ENCODE measurements around the gene FHIT.
"Not testable (repeated sequence)": the region's sequence is repeated elsewhere in the genome, so short reads cannot be mapped to it uniquely, and the experiment has no call there.

FHIT gene

DNA sequence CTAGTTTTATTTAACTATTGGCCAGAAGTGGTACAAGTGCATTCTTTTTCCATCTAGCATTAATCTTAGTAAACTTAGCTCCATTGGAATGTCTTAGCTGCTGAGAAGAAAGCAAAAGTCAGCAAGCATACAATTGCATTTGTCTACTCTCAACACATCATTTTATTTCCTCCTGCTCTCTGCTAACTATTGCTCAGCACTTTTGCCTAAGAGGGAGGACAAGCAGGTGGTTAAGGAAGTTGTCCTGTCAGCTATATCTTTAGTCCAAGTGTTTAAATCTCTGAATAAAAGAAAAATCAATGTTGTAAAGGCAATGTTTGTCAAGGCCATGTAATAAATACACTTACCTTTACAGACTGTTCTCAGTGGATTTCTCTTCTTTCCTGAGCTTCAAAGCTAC lies 51.0 kb downstream of the FHIT start:
- Histone ChIP-seq H3K27me3 (ENCODE audit: insufficient read depth, low read length) (no peaks in the 10 kb centered on the region), H3K4me1 (ENCODE audit: control insufficient read depth, insufficient read depth, low read length, unreplicated experiment) (no peaks in the 10 kb centered on the region), H2AFZ (ENCODE audit: low read length, unreplicated experiment) (no peak overlapping the region), H3K27ac (ENCODE audit: low read depth, low read length) (no peak overlapping the region), H3K4me3 (ENCODE audit: low read depth, low read length) (no peak overlapping the region), H3K36me3 (ENCODE audit: insufficient read depth, low read length) (no peaks in the 10 kb centered on the region), H3K79me2 (ENCODE audit: control insufficient read depth, insufficient read depth, low read length, unreplicated experiment) (no peaks in the 10 kb centered on the region)

DNA sequence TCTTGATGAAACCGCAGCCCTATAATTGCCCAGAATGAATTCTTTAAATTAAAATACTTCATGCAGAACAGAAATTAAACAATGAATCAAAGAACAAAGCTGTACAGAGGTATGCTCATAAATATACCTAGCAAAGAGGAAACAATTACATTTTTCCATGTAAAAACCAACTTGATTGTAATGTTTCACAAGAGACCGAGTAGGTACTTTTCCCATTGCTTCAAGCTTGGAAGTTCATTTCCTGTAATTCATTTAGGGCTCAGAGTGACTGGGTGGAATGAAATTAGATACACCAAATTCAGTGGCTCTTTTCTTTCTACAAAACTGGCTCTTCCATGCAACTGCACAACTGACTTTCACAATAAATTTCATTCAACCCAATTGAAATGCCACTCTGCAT lies 51.4 kb downstream of the FHIT start:
- H3K36me3 ChIP-seq (ENCODE audit: insufficient read depth, low read length): no peaks in the 10 kb centered on the region
- no peak overlapping the region for H3K4me3 ChIP-seq (ENCODE audit: low read depth, low read length)
- H3K27me3 ChIP-seq (ENCODE audit: insufficient read depth, low read length): no peaks in the 10 kb centered on the region
- no peaks in the 10 kb centered on the region for H3K79me2 ChIP-seq (ENCODE audit: control insufficient read depth, insufficient read depth, low read length, unreplicated experiment)
- H2AFZ ChIP-seq (ENCODE audit: low read length, unreplicated experiment): no peak overlapping the region
- no peaks in the 10 kb centered on the region for H3K4me1 ChIP-seq (ENCODE audit: control insufficient read depth, insufficient read depth, low read length, unreplicated experiment)
- no peak overlapping the region for H3K27ac ChIP-seq (ENCODE audit: low read depth, low read length)

DNA sequence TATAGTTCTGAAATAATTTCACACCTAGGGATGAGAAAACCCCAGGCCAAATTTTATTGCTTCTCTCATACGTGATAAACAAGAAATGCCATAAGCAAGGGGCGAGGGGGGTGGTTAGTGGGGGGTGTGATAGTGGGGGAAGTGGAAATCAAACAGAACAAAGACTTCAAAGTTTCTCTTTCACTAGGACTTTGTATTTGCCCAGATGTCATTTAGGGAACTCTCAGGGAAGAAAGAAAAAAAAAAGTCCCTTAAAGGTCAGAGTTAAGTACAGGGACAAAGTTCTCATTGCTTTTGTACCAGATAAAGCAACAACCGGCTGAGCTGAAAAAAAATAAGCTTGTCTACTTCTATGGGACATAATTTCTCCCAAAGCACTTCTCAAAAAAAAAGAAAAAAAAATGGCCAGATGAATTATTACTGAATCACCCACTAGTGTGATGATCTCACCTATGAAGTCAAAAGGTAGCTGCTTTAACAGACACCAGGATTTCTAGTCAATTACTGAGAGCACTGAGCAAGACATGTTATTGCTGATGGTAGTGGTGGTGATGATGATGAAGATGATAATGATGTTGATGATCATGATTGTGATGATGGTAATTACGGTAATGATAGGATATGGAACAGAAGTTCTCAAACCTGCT lies 56.2 kb downstream of the FHIT start:
- Histone ChIP-seq H3K27me3 (ENCODE audit: insufficient read depth, low read length) (no peaks in the 10 kb centered on the region), H3K27ac (ENCODE audit: low read depth, low read length) (no peak overlapping the region), H3K36me3 (ENCODE audit: insufficient read depth, low read length) (no peaks in the 10 kb centered on the region), H3K4me1 (ENCODE audit: control insufficient read depth, insufficient read depth, low read length, unreplicated experiment) (no peaks in the 10 kb centered on the region), H3K79me2 (ENCODE audit: control insufficient read depth, insufficient read depth, low read length, unreplicated experiment) (no peaks in the 10 kb centered on the region), H2AFZ (ENCODE audit: low read length, unreplicated experiment) (no peak overlapping the region), H3K4me3 (ENCODE audit: low read depth, low read length) (no peak overlapping the region)

DNA sequence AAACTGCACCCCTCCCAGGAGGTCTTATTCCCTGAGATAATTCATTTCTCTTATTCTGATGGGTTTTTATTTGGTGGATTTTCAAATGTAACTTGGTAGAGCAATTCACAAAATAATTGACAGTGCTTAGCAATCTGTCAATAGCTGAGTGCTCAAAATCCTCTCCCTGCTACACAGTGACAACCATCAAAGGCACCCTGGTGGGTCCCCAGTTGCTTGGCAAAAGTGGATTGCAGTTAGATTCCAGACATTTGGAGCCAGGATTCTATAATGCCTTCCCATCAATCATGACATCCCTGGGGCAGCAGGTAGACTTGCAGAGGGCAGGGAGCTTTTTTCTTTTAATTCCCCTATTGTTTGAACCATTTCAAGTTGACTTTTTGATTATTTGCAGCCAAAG lies 59.0 kb downstream of the FHIT start:
- no peaks in the 10 kb centered on the region for H3K36me3 ChIP-seq (ENCODE audit: insufficient read depth, low read length)
- no peak overlapping the region for H3K4me3 ChIP-seq (ENCODE audit: low read depth, low read length)
- no peaks in the 10 kb centered on the region for H3K27me3 ChIP-seq (ENCODE audit: insufficient read depth, low read length)
- H3K79me2 ChIP-seq (ENCODE audit: control insufficient read depth, insufficient read depth, low read length, unreplicated experiment): no peaks in the 10 kb centered on the region
- no peak overlapping the region for H3K27ac ChIP-seq (ENCODE audit: low read depth, low read length)
- no peak overlapping the region for H2AFZ ChIP-seq (ENCODE audit: low read length, unreplicated experiment)
- H3K4me1 ChIP-seq (ENCODE audit: control insufficient read depth, insufficient read depth, low read length, unreplicated experiment): no peaks in the 10 kb centered on the region

DNA sequence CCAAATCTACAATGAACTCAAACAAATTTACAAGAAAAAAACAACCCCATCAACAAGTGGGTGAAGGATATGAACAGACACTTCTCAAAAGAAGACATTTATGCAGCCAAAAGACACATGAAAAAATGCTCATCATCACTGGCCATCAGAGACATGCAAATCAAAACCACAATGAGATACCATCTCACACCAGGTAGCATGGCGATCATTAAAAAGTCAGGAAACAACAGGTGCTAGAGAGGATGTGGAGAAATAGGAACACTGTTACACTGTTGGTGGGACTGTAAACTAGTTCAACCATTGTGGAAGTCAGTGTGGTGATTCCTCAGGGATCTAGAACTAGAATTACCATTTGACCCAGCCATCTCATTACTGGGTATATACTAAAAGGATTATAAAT lies 61.0 kb downstream of the FHIT start:
- not testable (repeated sequence) for H3K36me3 ChIP-seq (ENCODE audit: insufficient read depth, low read length); H3K79me2 ChIP-seq (ENCODE audit: control insufficient read depth, insufficient read depth, low read length, unreplicated experiment); H3K27ac ChIP-seq (ENCODE audit: low read depth, low read length)

DNA sequence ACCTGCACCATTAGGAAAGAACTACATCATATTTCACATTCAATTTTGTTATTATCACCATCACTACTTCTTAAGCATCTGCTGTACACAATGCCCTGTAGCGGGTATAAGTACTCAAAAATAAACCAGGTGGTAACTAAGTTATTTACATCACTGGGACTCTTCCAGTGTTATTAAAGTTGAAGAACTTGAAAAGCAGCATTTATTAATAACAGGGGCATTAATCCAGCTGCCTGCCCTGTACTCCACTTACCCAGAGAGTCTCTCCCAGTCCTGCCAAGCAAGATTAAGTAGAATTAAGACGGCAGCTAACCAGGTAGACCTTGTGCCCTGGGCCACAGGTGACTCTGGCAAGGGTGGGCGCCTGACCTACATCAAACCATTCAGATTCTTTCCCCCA lies 65.2 kb downstream of the FHIT start:
- no peaks in the 10 kb centered on the region for H3K27me3 ChIP-seq (ENCODE audit: insufficient read depth, low read length)
- H3K4me1 ChIP-seq (ENCODE audit: control insufficient read depth, insufficient read depth, low read length, unreplicated experiment): peaks cover 6% of the 10 kb centered on the region
- H3K27ac ChIP-seq (ENCODE audit: low read depth, low read length): no peak overlapping the region
- H3K36me3 ChIP-seq (ENCODE audit: insufficient read depth, low read length): no peaks in the 10 kb centered on the region
- H2AFZ ChIP-seq (ENCODE audit: low read length, unreplicated experiment): no peak overlapping the region
- no peaks in the 10 kb centered on the region for H3K79me2 ChIP-seq (ENCODE audit: control insufficient read depth, insufficient read depth, low read length, unreplicated experiment)
- no peak overlapping the region for H3K4me3 ChIP-seq (ENCODE audit: low read depth, low read length)

More for the DNA sequence above, 61.0 kb downstream of the FHIT start:
- not testable (repeated sequence) for H3K27me3 ChIP-seq (ENCODE audit: insufficient read depth, low read length); H3K4me3 ChIP-seq (ENCODE audit: low read depth, low read length); H2AFZ ChIP-seq (ENCODE audit: low read length, unreplicated experiment); H3K4me1 ChIP-seq (ENCODE audit: control insufficient read depth, insufficient read depth, low read length, unreplicated experiment)

DNA sequence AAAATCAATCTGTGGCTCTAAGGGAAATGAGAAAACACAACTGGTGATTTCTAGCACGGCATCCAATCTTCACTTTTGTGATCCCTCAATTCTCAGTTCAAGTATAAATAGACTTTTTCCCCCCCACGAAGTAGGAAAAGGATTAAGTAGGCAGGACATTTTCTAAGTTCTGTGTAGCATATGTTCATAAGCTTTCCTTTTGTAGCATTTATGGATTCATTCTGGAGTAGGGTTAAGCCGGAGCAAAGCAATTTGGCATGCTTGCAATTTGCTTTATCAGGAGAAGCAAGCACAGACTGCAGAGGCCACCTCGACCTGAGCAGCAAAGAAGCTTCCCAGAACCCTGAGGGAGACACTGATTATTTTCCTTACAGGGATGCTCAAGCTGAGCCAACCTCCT lies 66.3 kb downstream of the FHIT start:
- Histone ChIP-seq H3K36me3 (ENCODE audit: insufficient read depth, low read length) (no peaks in the 10 kb centered on the region), H3K4me1 (ENCODE audit: control insufficient read depth, insufficient read depth, low read length, unreplicated experiment) (peaks cover 6% of the 10 kb centered on the region), H3K79me2 (ENCODE audit: control insufficient read depth, insufficient read depth, low read length, unreplicated experiment) (no peaks in the 10 kb centered on the region), H3K27ac (ENCODE audit: low read depth, low read length) (no peak overlapping the region), H3K27me3 (ENCODE audit: insufficient read depth, low read length) (no peaks in the 10 kb centered on the region), H3K4me3 (ENCODE audit: low read depth, low read length) (no peak overlapping the region), H2AFZ (ENCODE audit: low read length, unreplicated experiment) (no peak overlapping the region)

DNA sequence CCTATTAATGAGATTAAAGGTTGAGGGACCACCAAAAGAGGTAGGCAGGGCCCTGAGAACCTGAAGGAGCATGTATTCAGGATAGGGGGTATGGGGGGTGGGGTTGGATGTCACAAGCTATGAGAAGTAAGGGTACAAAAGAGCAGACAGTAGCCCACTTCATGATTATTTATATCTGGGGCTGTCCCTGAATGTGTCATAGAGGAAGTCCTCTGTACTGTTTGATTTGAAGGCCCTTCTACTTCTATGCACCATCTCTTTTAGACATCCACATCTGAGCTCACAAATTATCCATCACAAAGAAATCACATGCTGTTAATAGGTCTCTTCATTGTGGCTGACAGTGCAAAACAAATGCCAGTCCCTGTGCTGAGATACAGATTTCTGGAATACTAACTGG lies 68.6 kb downstream of the FHIT start:
- H3K4me3 ChIP-seq (ENCODE audit: low read depth, low read length): no peak overlapping the region

DNA sequence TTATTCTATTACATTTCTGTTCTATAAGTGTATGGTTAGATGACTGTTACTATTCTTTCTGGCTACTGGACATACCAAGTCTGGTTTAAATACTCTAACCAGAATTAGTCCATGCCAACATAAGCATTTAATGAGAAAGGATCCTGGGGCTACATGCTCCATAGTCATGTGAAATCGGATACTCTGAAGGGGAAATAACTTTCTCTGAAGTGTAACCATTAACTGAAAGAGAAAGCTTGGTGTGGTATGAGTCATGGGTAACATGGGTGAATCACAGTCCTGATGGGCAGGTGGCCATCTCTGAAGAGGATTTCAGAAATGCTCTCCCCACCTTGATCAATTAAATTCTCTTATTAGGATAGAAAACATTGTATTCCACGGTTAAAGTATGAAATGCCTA lies 69.4 kb downstream of the FHIT start:
- H2AFZ ChIP-seq (ENCODE audit: low read length, unreplicated experiment): no peak overlapping the region
- peaks cover 6% of the 10 kb centered on the region for H3K4me1 ChIP-seq (ENCODE audit: control insufficient read depth, insufficient read depth, low read length, unreplicated experiment)
- H3K27me3 ChIP-seq (ENCODE audit: insufficient read depth, low read length): no peaks in the 10 kb centered on the region
- H3K27ac ChIP-seq (ENCODE audit: low read depth, low read length): no peak overlapping the region
- H3K79me2 ChIP-seq (ENCODE audit: control insufficient read depth, insufficient read depth, low read length, unreplicated experiment): no peaks in the 10 kb centered on the region
- no peak overlapping the region for H3K4me3 ChIP-seq (ENCODE audit: low read depth, low read length)
- H3K36me3 ChIP-seq (ENCODE audit: insufficient read depth, low read length): no peaks in the 10 kb centered on the region

More for the DNA sequence above, 68.6 kb downstream of the FHIT start:
- Histone ChIP-seq H3K36me3 (ENCODE audit: insufficient read depth, low read length) (no peaks in the 10 kb centered on the region), H3K27me3 (ENCODE audit: insufficient read depth, low read length) (no peaks in the 10 kb centered on the region), H3K79me2 (ENCODE audit: control insufficient read depth, insufficient read depth, low read length, unreplicated experiment) (no peaks in the 10 kb centered on the region), H3K27ac (ENCODE audit: low read depth, low read length) (no peak overlapping the region), H2AFZ (ENCODE audit: low read length, unreplicated experiment) (no peak overlapping the region), H3K4me1 (ENCODE audit: control insufficient read depth, insufficient read depth, low read length, unreplicated experiment) (peaks cover 6% of the 10 kb centered on the region)

DNA sequence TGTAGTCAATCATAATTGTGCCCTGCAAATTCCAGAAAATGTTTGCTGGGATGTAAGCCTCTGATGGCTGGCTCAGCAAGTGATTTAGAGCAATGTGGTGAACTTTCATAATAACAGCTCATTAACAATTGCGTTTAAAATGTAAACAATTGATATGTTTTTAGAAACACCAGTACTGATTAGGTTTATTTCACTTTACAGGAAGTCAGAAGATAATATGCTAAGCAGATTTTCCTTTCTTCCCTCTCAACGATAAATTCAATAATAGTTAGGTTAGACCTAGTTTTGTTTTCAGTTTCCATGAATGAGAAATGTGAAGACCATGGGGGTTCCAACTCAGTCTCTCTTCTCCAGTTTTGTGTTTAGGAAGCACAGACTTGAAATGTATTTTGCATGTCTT lies 71.0 kb downstream of the FHIT start:
- H3K27ac ChIP-seq (ENCODE audit: low read depth, low read length): no peak overlapping the region
- no peaks in the 10 kb centered on the region for H3K36me3 ChIP-seq (ENCODE audit: insufficient read depth, low read length)
- peaks cover 6% of the 10 kb centered on the region for H3K4me1 ChIP-seq (ENCODE audit: control insufficient read depth, insufficient read depth, low read length, unreplicated experiment)
- H3K4me3 ChIP-seq (ENCODE audit: low read depth, low read length): peak overlapping the region; percentile 22; the same call in 1 of the 2 replicates
- H2AFZ ChIP-seq (ENCODE audit: low read length, unreplicated experiment): no peak overlapping the region
- H3K79me2 ChIP-seq (ENCODE audit: control insufficient read depth, insufficient read depth, low read length, unreplicated experiment): no peaks in the 10 kb centered on the region
- no peaks in the 10 kb centered on the region for H3K27me3 ChIP-seq (ENCODE audit: insufficient read depth, low read length)

DNA sequence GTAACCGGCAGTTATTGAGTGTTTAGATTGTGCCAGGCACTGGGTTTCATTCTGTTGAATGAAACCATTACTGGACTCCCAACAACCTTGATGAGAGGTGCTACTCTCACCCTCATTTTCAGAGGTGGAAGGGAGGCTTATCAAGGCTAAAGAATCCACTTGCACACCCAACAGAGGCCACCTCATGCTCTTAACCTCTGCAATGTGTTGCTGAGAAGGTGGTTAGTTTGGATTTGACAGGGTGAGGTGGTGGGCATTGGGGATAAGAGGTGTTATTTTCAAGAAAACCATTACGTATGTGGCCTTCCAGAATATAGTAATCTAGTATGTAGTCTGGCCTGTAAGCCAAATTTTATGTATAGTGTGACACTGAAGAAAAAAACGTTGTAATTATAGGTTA lies 73.1 kb downstream of the FHIT start:
- Histone ChIP-seq H3K27ac (ENCODE audit: low read depth, low read length) (no peak overlapping the region), H2AFZ (ENCODE audit: low read length, unreplicated experiment) (no peak overlapping the region), H3K27me3 (ENCODE audit: insufficient read depth, low read length) (no peaks in the 10 kb centered on the region), H3K36me3 (ENCODE audit: insufficient read depth, low read length) (no peaks in the 10 kb centered on the region), H3K4me3 (ENCODE audit: low read depth, low read length) (no peak overlapping the region), H3K79me2 (ENCODE audit: control insufficient read depth, insufficient read depth, low read length, unreplicated experiment) (no peaks in the 10 kb centered on the region), H3K4me1 (ENCODE audit: control insufficient read depth, insufficient read depth, low read length, unreplicated experiment) (peaks cover 6% of the 10 kb centered on the region)

Data from ACC112 (cell line).